ENCODE measurements around the gene GRM7.

The GRM7 gene

GRCh38 chr3:7249493-7250076, 388.7 kb downstream of the GRM7 start:
- no peak for DNase-seq

- no peak for DNase-seq
Measured at GRCh38 chr3:7254251-7254650, 393.3 kb downstream of the GRM7 start.

GRCh38 chr3:7260975-7261374, 400.1 kb downstream of the GRM7 start:
- DNase-seq: no peak

- no peak for DNase-seq
Measured at GRCh38 chr3:7263347-7264195, 402.7 kb downstream of the GRM7 start.

GRCh38 chr3:7264196-7264526, 403.2 kb downstream of the GRM7 start:
- DNase-seq: no peak

GRCh38 chr3:7265736-7266135, 404.8 kb downstream of the GRM7 start:
- no peak for DNase-seq

GRCh38 chr3:7266551-7266950, 405.6 kb downstream of the GRM7 start:
- no peak for DNase-seq

GRCh38 chr3:7270731-7271130, 409.8 kb downstream of the GRM7 start:
- no peak for DNase-seq

GRCh38 chr3:7271631-7272030, 410.7 kb downstream of the GRM7 start:
- DNase-seq: no peak

GRCh38 chr3:7272203-7272602, 411.3 kb downstream of the GRM7 start:
- DNase-seq: no peak

GRCh38 chr3:7275396-7275795, 414.5 kb downstream of the GRM7 start:
- no peak for DNase-seq

GRCh38 chr3:7280318-7280717, 419.4 kb downstream of the GRM7 start:
- DNase-seq: no peak

GRCh38 chr3:7282988-7283387, 422.1 kb downstream of the GRM7 start:
- DNase-seq: no peak

- DNase-seq: no peak
Measured at GRCh38 chr3:7285505-7285904, 424.6 kb downstream of the GRM7 start.

GRCh38 chr3:7288133-7288532, 427.2 kb downstream of the GRM7 start:
- no peak for DNase-seq

- no peak for DNase-seq
Measured at GRCh38 chr3:7289121-7289520, 428.2 kb downstream of the GRM7 start.

GRCh38 chr3:7290077-7290825, 429.3 kb downstream of the GRM7 start:
- no peak for DNase-seq

GRCh38 chr3:7292362-7292761, 431.4 kb downstream of the GRM7 start:
- no peak for DNase-seq

- no peak for DNase-seq
Measured at GRCh38 chr3:7293286-7293685, 432.4 kb downstream of the GRM7 start.

- no peak for DNase-seq
Measured at GRCh38 chr3:7305561-7305960, 444.6 kb downstream of the GRM7 start.

- DNase-seq: no peak
Measured at GRCh38 chr3:7306901-7307300, 446.0 kb downstream of the GRM7 start.

- DNase-seq: no peak
Measured at GRCh38 chr3:7307410-7307809, 446.5 kb downstream of the GRM7 start.

- DNase-seq: no peak
Measured at GRCh38 chr3:7309641-7310102, 448.8 kb downstream of the GRM7 start.

GRCh38 chr3:7315037-7315436, 454.1 kb downstream of the GRM7 start:
- no peak for DNase-seq
